HG02588 (cell line): ENCODE results near the gene PPCDC.
"Not testable (repeated sequence)": the region's sequence is repeated elsewhere in the genome, so short reads cannot be mapped to it uniquely, and the experiment has no call there.

Source experiments
- ATAC-seq: cut with Tn5 transposase; IDR thresholded peaks from one replicate; pipeline ENCODE4 v1.9.1; 2021; ENCODE audit warnings: mild to moderate bottlenecking, moderate library complexity; ENCODE audit not compliant: unreplicated experiment

PPCDC gene

DNA sequence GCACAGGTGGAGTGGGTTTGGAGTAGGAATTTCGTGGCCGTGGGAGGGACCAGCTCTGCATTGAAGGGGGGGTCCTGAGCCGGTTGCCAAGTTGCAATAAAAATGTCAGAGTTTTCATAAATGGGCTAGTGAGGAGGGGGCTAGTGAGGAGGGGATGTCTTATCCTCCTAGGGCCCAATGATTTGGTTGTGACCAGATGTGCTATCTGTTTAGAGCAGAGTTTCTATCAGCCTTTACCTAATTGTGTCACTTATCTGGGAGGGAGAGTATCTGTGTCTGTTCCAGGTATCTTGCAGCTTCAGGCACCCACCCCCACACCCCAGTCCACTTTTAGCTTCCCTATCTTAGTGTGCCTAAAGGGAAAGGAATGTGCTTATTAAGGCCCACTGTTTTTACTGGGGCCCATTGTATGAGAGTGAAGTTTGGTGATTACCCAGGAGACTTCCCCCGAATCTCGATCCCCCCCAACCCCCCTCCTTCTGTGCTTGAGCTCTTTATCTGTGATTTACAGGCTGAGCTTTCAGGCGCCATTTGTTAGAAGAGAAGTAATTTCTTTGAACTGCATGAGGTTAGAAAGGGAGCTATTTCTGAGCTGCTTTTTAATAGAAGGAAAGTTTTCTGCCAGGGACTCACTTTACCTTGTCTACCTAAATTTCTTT, 42.6 kb downstream of the PPCDC start:
- no peak for ATAC-seq

DNA sequence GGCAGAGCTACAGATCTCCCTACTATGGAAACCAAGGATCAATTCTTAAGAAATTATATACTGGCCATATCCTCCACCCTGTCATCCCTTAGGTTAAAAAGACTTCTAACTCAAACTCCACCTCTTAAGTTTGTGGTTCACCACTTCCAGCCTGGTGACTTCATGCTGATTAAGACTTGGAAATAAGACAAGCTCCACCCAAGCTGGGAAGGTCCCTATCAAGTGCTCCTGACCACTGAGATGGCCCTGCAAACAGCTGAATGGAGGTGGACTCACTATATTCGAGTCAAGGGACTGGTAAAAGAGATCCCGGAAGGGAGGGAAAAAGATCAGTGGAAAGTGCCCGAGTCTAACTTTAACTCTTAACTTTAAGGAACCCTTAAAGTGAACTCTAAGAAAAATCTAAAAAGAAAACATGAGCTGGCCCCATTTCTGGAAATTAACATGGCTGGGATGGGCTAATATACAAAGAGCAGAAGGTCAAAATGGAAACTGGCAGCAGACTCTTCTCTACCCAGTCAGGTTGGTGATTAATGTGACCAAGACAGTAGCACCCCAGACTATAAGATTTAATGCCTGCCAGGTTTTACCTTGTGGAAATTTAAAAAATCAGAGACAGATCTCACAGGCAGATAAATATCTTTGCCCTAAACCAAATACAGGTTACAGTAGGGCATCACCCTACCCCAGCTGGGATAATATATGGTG, 43.9 kb downstream of the PPCDC start:
- ATAC-seq = no peak

DNA sequence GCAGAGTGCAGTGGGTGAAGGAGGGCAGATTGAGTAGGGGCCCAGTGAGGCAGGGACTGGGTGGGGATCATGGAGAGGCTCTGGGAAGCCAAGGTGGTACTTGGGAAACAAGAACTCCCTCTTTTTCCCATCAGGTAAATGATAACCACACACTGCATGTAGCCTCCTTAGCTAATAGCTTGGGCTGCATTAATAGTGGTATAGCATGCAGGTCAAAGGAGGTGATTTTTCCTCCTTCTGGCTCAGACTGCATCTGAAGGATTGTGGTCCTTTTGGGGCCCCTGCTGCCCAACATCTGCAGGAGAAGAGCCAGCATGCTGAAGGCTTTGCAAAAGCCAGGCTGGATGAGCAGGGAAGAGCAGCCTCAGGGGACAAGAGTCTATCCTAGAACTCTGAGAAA, 45.4 kb downstream of the PPCDC start:
- ATAC-seq = no peak

DNA sequence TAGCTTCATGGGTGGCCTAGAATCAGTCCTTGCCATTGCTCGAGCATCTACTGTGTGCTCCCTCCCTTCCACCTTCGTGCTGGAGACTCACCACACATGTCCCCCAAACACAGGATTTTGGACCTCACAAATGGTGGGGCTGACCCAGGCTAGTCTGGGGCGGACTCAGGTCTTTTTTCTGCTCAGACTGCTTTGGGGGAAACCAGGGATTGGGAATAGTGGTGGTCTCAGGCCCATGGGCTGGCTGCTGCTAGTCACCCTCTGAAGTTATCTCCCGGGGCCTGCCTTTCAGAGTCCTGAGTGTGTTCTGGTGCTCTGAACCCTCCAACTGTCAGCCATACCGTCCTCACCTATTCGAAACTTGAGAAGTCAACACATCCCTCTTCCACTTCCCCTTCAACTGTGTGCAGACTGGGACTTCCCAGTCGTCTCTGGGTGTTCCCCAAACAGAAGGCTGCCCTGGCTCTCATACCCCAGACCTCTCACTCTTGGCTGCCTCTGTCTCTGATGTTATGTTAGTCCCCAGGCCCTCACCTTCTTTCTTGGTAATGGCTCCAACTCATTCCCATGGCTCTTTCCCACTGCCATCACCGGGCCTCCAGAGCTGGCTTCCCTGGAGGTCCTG, 46.0 kb downstream of the PPCDC start:
- peak; percentile 75 for ATAC-seq

DNA sequence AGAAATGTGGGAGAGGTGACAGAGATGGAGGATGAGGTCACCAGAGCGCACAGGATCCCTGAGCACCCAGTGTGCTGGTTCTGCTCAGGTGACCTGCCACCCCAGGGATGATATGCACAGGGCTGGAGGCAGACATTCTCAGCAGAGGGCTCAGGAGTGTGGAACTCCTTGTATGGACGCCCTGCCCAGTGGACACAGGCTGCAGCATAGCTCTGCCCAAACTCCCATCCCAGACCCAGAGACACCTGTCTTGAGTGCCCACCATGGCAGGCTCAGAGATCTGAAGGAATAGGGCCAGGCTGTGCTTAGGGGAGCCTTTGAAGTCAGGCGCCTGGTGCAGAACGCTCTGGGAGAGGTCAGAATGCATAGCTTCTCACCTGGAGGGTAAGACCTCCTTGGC, 47.3 kb downstream of the PPCDC start:
- ATAC-seq = no peak

DNA sequence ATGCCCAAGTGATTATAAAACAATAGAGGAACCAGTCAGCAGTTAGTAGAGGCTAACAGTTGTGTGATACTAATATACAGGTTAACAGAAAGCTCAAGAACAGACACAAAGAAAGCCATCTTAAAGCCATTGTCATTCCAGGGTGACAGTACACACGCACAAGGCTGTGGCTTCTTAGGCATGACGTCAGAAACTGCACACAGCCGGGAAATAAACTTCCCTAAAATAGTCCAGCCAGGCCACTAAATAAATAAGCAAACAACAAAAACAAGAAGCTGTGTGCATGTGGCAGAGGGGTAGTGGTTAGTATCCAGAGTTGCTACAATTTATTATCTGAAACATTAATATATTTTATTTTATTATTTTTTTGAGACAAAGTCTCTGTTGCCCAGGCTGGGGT, 49.8 kb downstream of the PPCDC start:
- no peak for ATAC-seq

DNA sequence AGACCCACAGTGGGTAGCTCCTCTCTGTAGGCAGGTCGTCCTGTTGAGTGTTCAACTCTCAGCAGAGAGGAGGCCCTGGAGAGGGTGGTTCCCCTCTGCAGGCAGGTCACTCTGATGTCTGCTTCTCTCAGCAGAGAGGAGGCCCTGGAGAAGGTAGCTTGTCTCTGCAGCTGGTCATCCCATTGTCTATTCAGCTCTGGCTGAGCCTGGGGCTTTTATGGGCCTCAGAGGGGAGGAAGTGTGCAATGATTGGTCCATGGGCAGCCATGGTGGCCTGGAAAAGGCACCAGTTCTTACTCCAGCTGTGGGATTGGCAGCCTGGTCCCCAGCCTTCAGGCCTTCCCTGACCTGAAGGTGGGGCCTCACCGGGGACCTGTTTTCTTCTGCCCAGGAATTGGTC, 52.9 kb downstream of the PPCDC start:
- ATAC-seq = no peak

DNA sequence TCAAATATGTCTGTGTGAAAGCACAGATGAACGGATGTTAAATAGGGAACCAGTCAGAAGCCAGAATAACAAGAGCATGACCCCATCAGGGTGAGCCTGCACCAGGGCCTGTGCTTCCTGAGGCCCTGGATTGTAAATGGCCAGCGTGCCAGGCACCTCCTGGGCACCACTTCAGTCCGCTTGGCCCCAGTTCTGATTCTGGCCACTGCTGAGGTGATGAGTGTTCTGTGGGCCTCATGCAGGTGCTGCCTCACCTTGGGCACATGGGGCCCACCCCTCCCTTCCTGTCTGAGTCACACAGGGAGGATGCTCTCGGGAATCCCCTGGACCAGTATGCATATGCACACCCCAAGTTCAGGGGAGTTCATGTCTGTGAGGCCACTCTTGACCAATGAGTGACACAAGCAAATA, 54.2 kb downstream of the PPCDC start:
- not testable (repeated sequence) for ATAC-seq

DNA sequence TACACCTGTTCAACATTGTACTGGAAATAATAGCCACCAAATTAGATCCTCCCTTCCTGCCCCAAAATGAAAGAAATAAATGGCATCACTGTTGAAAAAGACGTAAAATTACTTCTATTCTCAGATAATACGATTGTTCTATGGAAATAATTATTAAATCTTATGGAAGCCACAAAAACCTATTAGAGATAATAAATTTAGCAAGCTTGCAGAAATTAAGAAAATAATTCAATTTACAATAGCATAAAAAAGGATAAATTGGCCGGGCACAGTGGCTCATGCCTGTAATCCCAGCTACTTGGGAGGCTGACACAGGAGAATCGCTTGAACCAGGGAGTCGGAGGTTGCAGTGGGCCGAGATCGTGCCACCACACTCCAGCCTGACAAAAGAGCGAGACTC, 57.8 kb downstream of the PPCDC start:
- ATAC-seq = no peak

DNA sequence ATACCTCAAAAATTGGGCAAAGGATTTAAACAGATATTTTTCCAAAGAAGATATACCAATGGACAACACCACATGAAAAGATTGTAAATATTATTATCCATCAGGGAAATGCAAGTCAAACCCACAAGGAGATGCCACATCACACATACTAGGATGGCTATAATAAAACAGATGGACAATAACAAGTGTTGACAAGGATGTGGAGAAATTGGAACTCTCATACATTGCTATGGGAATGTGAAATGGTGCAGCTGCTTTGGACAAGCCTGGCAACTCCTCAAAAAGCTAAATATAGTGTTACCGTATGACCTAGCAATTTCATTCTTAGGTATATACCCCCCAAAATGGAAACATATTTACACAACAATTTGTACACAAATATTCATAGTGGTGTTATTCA, 59.3 kb downstream of the PPCDC start:
- ATAC-seq = no peak

DNA sequence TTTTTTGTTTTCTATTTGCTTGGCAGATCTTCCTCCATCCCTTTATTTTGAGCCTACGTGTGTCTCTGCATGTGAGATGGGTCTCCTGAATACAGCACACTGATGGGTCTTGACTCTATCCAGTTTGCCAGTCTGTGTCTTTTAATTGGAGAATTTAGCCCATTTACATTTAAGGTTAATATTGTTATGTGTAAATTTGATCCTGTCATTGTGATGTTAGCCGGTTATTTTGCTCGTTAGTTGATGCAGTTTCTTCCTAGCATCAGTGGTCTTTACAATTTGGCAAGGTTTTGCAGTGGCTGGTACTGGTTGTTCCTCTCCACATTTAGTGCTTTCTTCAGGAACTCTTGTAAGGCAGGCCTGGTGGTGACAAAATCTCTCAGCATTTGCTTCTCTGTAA, 62.3 kb downstream of the PPCDC start:
- not testable (repeated sequence) for ATAC-seq

DNA sequence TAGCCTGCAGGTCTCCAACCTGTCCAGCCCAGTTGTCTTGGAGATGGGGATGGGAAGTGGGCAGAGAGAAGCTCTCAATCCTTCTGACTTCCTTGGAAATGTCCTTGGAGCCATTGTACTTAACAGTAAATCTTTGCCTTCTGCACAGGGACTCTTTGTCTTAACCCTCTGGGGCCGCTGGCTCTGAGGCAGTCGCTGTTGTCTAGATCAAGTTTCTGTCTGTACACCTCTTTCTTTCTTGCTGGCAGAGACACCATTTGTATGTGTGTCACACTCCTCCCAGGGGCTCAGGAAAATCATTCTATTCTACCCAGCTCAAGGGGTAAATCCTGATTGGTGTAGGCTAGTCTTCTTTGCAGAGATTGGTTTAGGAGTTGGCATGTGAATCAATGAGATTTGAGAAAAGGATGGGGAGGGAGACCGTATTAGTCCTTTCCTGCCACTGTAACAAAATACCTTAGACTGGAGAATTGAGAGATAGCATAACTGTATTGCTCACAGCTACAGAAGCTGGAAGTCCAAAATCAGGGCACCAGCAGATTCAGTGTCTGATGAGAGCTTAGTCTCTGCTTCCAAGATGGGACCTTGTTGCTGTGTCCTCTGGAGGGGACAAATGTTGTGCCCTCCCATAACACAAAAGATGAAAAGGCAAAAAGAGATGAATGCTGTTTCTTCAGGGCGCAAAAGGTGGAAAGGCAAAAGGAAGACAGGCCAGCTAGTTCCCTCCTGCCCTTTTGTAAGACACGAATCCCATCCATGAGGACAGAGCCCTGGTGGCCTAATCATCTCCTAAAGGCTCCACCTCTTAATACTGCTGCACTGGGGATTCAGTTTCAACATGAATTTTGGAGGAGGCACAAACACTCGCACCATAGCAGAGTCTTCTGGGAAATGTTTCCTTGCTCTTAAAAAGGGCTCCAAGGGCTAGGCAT, 66.3 kb downstream of the PPCDC start:
- no peak for ATAC-seq

DNA sequence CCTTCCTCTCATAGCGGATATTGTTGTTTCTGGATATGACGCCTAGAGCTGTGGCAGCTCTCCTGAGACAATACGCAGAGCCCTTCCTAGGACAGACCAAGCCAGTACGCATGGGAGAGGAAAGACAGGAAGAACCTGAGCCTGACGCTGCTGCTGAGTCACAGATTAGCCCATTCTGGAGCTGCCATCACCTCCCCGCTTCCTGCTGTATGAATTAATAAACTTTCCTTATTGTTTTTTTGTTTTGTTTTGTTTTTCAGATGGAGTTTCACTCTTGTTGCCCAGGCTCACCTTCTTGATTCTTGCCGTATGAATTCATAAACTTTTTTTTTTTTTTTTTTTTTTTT, 67.0 kb downstream of the PPCDC start:
- ATAC-seq = no peak

DNA sequence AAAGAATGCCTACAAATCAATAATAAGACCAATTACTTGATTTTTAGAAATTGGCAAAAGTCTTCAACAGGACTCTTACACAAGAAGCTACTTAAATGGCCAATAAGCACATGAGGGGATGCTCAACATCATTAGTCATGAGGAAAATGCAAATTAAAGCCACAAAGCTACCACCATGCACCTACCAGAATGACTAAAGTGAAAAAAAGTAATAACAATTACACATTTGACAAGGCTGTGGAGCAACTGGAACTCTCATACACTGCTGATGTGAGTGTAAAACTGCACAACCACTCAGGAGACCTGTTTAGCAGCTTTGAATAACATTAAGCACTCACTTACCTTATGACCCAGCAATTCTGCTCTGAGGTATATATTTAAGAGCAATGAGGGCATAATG, 68.4 kb downstream of the PPCDC start:
- ATAC-seq = no peak

DNA sequence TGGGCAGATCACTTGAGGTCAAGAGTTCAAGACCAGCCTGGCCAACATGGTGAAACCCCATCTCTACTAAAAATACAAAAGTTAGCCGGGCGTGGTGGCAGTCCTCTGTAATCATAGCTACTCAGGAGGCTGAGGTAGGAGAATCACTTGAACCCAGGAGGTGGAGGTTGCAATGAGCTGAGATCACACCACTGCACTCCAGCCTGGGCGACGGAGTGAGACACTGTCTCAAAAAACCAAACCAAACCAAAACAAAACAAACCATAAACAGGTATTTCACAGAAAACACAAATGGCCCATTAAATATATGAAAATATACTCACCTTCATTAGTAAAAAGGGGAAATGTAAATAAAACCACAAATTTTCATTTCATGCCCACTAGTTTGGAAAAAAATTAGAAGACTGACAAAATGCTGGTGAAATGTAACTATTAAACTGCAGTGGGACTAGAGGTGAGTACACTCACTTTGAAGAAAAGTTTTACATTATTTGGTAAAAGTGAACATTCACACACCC, 71.6 kb downstream of the PPCDC start:
- ATAC-seq = not testable (repeated sequence)

DNA sequence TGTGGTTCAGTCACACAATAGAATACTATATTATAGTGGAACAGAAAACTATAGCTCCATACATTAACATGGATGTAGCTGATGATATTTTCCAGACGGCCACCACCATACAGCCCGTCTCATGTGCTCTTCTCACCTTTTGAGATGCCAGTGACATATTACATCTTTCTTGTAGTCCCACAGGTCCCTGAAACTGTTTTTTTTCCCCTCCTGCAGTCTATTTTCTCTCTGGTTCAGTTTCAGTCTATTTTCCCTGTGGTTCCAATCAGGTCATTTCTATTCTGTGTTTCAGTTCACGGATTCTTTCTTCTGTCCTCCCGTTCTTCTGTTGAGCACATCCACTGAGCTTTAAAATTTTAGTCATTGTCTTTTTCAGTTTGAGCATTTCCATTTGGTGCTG, 72.2 kb downstream of the PPCDC start:
- ATAC-seq = peak; percentile 46

DNA sequence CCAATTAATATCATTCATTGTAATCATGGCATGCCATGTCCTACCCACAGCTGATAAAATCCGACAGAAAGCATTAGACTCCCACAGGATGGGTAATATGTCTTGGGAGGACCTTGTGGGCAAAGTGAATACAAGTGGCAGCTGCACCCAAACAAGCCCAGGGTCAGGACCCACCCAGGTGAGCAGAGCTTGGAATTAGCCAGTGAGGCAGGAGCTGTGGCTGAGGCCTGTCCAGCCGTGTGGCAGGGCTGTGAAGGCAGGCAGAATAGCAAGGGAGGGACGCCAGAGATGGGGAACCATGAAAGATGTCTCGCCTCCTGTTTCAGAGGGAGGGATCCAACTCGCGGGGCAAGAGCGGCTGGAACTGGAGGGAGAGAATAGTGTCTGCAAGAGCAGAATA, 74.5 kb downstream of the PPCDC start:
- no peak for ATAC-seq

DNA sequence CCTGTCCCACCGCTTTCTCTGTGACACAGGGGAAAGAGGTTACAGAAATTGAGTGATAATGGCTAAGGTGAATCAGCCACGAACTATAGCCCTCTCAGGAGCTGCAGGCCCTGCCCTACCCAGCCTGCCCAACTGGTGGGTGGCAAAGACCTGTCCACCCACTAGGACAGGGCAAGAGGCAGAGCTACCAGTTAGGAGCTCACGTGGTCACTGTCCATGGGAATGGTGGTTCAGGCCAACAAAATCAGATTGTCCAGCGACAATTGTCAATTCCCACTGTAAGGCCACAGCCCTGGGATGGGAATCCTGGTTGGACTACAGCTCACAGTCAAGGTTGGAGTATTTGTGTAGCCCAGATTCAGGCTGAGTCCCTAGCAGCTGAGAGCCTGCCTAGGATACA, 75.0 kb downstream of the PPCDC start:
- ATAC-seq = no peak
